HFF-Myc (cell line): ENCODE results near the gene HDAC4.

Experiments used
- DNase-seq: peaks from one replicate; pipeline ENCODE4 v3.0.0-alpha.2; 2011; ENCODE audit warnings: low read depth; ENCODE audit errors: extremely low read depth
- H3K4me3 ChIP-seq: replicated peaks from 2 replicates; pipeline ENCODE4 v1.5.1; 2011; ENCODE audit warnings: low read depth, mild to moderate bottlenecking, control low read depth, low read length
- CTCF ChIP-seq: IDR thresholded peaks from 2 replicates; pipeline ENCODE4 v1.5.1; 2012; ENCODE audit warnings: mild to moderate bottlenecking, low read depth, low read length, control low read depth; ENCODE audit errors: missing control alignments

The HDAC4 gene

GRCh38 chr2:239326831-239327535 is 73.8 kb downstream of the HDAC4 start:
- H3K4me3 ChIP-seq = no peak overlapping the region
- no peak for TF ChIP-seq CTCF
- no peak for DNase-seq

- TF ChIP-seq CTCF = no peak
- DNase-seq = no peak
- H3K4me3 ChIP-seq = no peak overlapping the region
These were observed 76.4 kb downstream of the HDAC4 start for GRCh38 chr2:239324456-239324855.

GRCh38 chr2:239323447-239323846 is 77.4 kb downstream of the HDAC4 start:
- no peak overlapping the region for H3K4me3 ChIP-seq
- DNase-seq = no peak
- TF ChIP-seq CTCF = no peak

GRCh38 chr2:239322416-239323086 is 78.3 kb downstream of the HDAC4 start:
- no peak for TF ChIP-seq CTCF
- no peak overlapping the region for H3K4me3 ChIP-seq
- DNase-seq = peak; percentile 33

- no peak for TF ChIP-seq CTCF
- no peak for DNase-seq
These were observed 79.0 kb downstream of the HDAC4 start for GRCh38 chr2:239321596-239322415.

GRCh38 chr2:239318790-239319661 is 81.8 kb downstream of the HDAC4 start:
- no peak for TF ChIP-seq CTCF
- DNase-seq = no peak
- H3K4me3 ChIP-seq = no peak overlapping the region

More at GRCh38 chr2:239321596-239322415, 79.0 kb downstream of the HDAC4 start:
- H3K4me3 ChIP-seq = no peak overlapping the region
